Endothelial cell of umbilical vein (primary cell): ENCODE results near the gene ADAM23. TPM values are rescaled to one million over a fixed set of nuclear protein-coding genes. Genes with fewer than 3 reads are reported as not detected.

Source experiments
- BruUV-seq: library from RNA; stranded (reverse); fragments of 400-500 nt; replicated peaks from 2 replicates; lab custom pipeline; 2021; lab: Mats Ljungman, UMichigan
- CTCF ChIA-PET: fragments of 300-600, 350-600 bp; sonication (Branson Sonifier 250); formaldehyde crosslinking; loops from one replicate; lab custom pipeline; 2021; ENCODE audit warnings: antibody characterized with exemption, inconsistent platforms; lab: Charles Lee
- POLR2A ChIA-PET: fragments of 300-600, 350-600 bp; sonication (Branson Sonifier 250); formaldehyde crosslinking; loops from one replicate; lab custom pipeline; 2021; ENCODE audit warnings: antibody characterized with exemption, inconsistent platforms; lab: Charles Lee
- DNase-seq: peaks from one replicate; pipeline ENCODE4 v3.0.0-alpha.2; 2011; ENCODE audit warnings: low read depth, low spot score
- FAIRE-seq: peaks from 2 replicates; lab custom pipeline; 2011; peaks lifted over from hg19 to GRCh38; lab: Jason Lieb, UNC
- H2AFZ ChIP-seq: 2 replicates; pipeline ENCODE4 v1.6.0; 2012; ENCODE audit warnings: low read depth, low read length, control low read depth, inconsistent platforms
- H3K27ac ChIP-seq: 2 replicates; pipeline ENCODE4 v1.5.1; 2011; ENCODE audit warnings: low read depth, mild to moderate bottlenecking, control low read depth, low read length, moderate library complexity; ENCODE audit not compliant: insufficient read depth
- H3K27me3 ChIP-seq, 2 experiments: 2 replicates each; pipeline versions ENCODE4 v1.6.0 to v1.6.1; 2011; ENCODE audit warnings: low read length in 2 of 2, mixed read lengths in 1 of 2; ENCODE audit not compliant: control insufficient read depth in 2 of 2, insufficient read depth in 2 of 2
- H3K36me3 ChIP-seq, 2 experiments: 2 replicates in 1 of 2; 3 replicates in 1 of 2; pipeline ENCODE4 v1.5.1; 2011; ENCODE audit warnings: low read length in 2 of 2, mild to moderate bottlenecking in 1 of 2, moderate library complexity in 1 of 2; ENCODE audit not compliant: control insufficient read depth in 2 of 2, insufficient read depth in 2 of 2; ENCODE audit errors: extremely low read depth in 1 of 2
- H3K4me1 ChIP-seq: 3 replicates; pipeline ENCODE4 v1.5.1; 2011; ENCODE audit warnings: mild to moderate bottlenecking, low read length; ENCODE audit not compliant: control insufficient read depth, insufficient read depth; ENCODE audit errors: extremely low read depth
- H3K4me2 ChIP-seq: 2 replicates; pipeline ENCODE4 v1.6.1; 2011; ENCODE audit warnings: low read length, control low read depth, mixed read lengths; ENCODE audit not compliant: insufficient read depth
- H3K4me3 ChIP-seq, 3 experiments: fragments of 200-600 bp in 1 of 3; sonication (generic), shearing (Covaris generic) in 1 of 3; replicated peaks in 1 of 3; 2 replicates each; pipeline ENCODE4 v1.5.1; 2011 to 2016; ENCODE audit warnings: control low read depth in 3 of 3, low read length in 3 of 3, mild to moderate bottlenecking in 2 of 3, inconsistent platforms in 1 of 3, low read depth in 1 of 3, moderate library complexity in 1 of 3; ENCODE audit not compliant: insufficient read depth in 1 of 3
- H3K79me2 ChIP-seq: 2 replicates; pipeline ENCODE4 v1.6.0; 2012; ENCODE audit warnings: low read length, inconsistent platforms; ENCODE audit not compliant: control insufficient read depth, insufficient read depth
- H3K9ac ChIP-seq: replicated peaks from 2 replicates; pipeline ENCODE3; 2011; ENCODE audit warnings: low read length, control low read depth; ENCODE audit not compliant: insufficient read depth; ENCODE audit errors: extremely low read depth
- H3K9me1 ChIP-seq: replicated peaks from 3 replicates; pipeline ENCODE4 v1.6.0; 2011; ENCODE audit warnings: mild to moderate bottlenecking, low read length; ENCODE audit not compliant: control insufficient read depth, insufficient read depth; ENCODE audit errors: extremely low read depth
- H3K9me3 ChIP-seq: replicated peaks from 2 replicates; pipeline ENCODE4 v1.5.1; 2012; ENCODE audit warnings: low read length, inconsistent platforms; ENCODE audit not compliant: control insufficient read depth, insufficient read depth
- H4K20me1 ChIP-seq: replicated peaks from 2 replicates; pipeline ENCODE3; 2011; ENCODE audit warnings: mild to moderate bottlenecking, low read length; ENCODE audit not compliant: control insufficient read depth, insufficient read depth; ENCODE audit errors: extremely low read depth
- CTCF ChIP-seq, 2 donors: IDR thresholded peaks; 1 replicate in 1 of 2; 2 replicates in 1 of 2; pipeline ENCODE4 v1.5.1; 2011; ENCODE audit warnings: low read length in 2 of 2, mild to moderate bottlenecking in 2 of 2, moderate library complexity in 2 of 2, control low read depth in 1 of 2, inconsistent platforms in 1 of 2, low read depth in 1 of 2; ENCODE audit not compliant: insufficient read depth in 1 of 2; ENCODE audit errors: extremely low read depth in 1 of 2
- EZH2 ChIP-seq: IDR thresholded peaks from 2 replicates; pipeline ENCODE4 v1.6.1; 2012; ENCODE audit warnings: borderline replicate concordance, low read depth, mild to moderate bottlenecking, moderate library complexity, low read length, inconsistent platforms; ENCODE audit not compliant: severe bottlenecking
- FOS ChIP-seq: IDR thresholded peaks from 2 replicates; pipeline ENCODE4 v1.6.1; 2011; ENCODE audit warnings: mild to moderate bottlenecking, low read length, moderate library complexity, borderline replicate concordance; ENCODE audit not compliant: insufficient read depth
- GATA2 ChIP-seq: IDR thresholded peaks from 2 replicates; pipeline ENCODE4 v1.7.0; 2011; ENCODE audit warnings: low read depth, mild to moderate bottlenecking, moderate library complexity, mixed read lengths, low read length; ENCODE audit not compliant: insufficient read length, insufficient read depth
- JUN ChIP-seq: IDR thresholded peaks from 2 replicates; pipeline ENCODE4 v1.6.1; 2011; ENCODE audit warnings: borderline replicate concordance, low read depth; ENCODE audit not compliant: insufficient read length, insufficient read depth
- MAX ChIP-seq: IDR thresholded peaks from 2 replicates; pipeline ENCODE4 v1.6.1; 2011; ENCODE audit not compliant: insufficient read depth, insufficient read length
- MYC ChIP-seq: IDR thresholded peaks from one replicate; pipeline ENCODE4 v1.6.1; 2011; ENCODE audit warnings: mild to moderate bottlenecking, low read depth, low read length
- POLR2A ChIP-seq: IDR thresholded peaks from 2 replicates; pipeline ENCODE4 v1.6.1; 2012; ENCODE audit warnings: low read depth, mild to moderate bottlenecking, control low read depth, low read length
- POLR2AphosphoS5 ChIP-seq: IDR thresholded peaks from 2 replicates; pipeline ENCODE4 v1.6.1; 2012; ENCODE audit warnings: low read depth, mild to moderate bottlenecking, control low read depth, low read length, moderate library complexity; ENCODE audit not compliant: insufficient read depth
- dilution Hi-C: fragments of 300-500 bp; cut with MboI; formaldehyde crosslinking; loops from one replicate; pipeline ENCODE4 v1.15.0; 2019; ENCODE audit warnings: low sequenced_read_pairs; ENCODE audit not compliant: extremely low pct_ligation_motif_present
- intact Hi-C: fragments of 100-400 bp; cut with micrococcal nuclease; formaldehyde crosslinking; loops from one replicate; pipeline ENCODE4 v1.10.0; 2022
- polyA plus RNA-seq, 4 experiments: library from polyadenylated mRNA; depleted of rRNA in 3 of 4; stranded (reverse) in 3 of 4; unstranded in 1 of 4; fragments of >200 nt; gene quantifications; 2 replicates each; pipeline versions ENCODE4 v1.2.1 to v1.2.3, GENCODE V29; 2011 to 2012; ENCODE audit warnings: missing spikeins in 1 of 4
- total RNA-seq: library from RNA; stranded (reverse); gene quantifications from 2 replicates; pipeline ENCODE4 v1.2.3, GENCODE V29; 2021

ADAM23 gene
- total and polyA plus RNA-seq, 2 donors (not counting 3 experiments of a cell fraction or from before 2014, with no cell fraction given), result 20.6 to 38.5 TPM

DNA sequence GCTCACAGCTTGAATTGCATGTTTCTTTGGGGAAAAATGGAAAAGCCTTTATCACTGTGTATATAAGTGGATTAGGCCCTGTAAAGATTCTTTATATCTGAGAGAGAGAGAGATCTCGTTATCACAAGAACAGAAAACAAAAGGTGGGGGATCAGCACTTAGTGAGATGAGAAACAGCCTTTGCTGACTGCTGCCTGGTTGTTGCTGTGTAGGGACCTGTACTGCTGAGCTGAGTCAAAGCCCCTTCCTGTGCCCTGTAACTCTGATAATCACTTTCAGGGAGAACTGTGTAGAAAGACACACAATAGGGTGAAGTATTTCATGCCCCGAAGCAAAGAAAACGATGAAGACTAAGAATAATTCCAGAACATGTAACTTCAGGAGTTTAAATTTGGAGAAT lies 168.4 kb downstream of the ADAM23 start:
- H4K20me1 ChIP-seq, result no peaks in the 10 kb centered on the region
- H3K36me3 ChIP-seq, result no peaks in the 10 kb centered on the region
- dilution Hi-C loops (no loop called here), intact Hi-C loops (no loop called here)
- H3K9me1 ChIP-seq, result no peaks in the 10 kb centered on the region
- CTCF ChIA-PET, result no interaction called here
- H3K27ac ChIP-seq, result no peak overlapping the region
- H3K9ac ChIP-seq, result no peak overlapping the region
- TF ChIP-seq POLR2A, result no peak
- no peak for TF ChIP-seq MYC
- no peak for TF ChIP-seq FOS
- TF ChIP-seq CTCF (IDR thresholded peaks at IDR 0.05; ENCODE audit: extremely low read depth in 1 of 2, insufficient read depth in 1 of 2, low read depth in 1 of 2, low read length in 2 of 2), result no peak
- no peak for TF ChIP-seq GATA2
- TF ChIP-seq JUN, result no peak
- TF ChIP-seq POLR2AphosphoS5, result no peak
- TF ChIP-seq EZH2, result no peak
- TF ChIP-seq MAX, result no peak
- no peak overlapping the region for H2AFZ ChIP-seq
- H3K27me3 ChIP-seq, result no peaks in the 10 kb centered on the region
- no peak for FAIRE-seq
- POLR2A ChIA-PET, result no interaction called here
- no peak overlapping the region for H3K4me3 ChIP-seq
- no peak for DNase-seq
- BruUV-seq, result no TSS peak
- H3K79me2 ChIP-seq, result no peaks in the 10 kb centered on the region
- no peaks in the 10 kb centered on the region for H3K9me3 ChIP-seq
- H3K4me1 ChIP-seq, result no peaks in the 10 kb centered on the region
- H3K4me2 ChIP-seq, result no peak overlapping the region
